H1 (cell line): Measurements from ENCODE around the gene POU2F2. TPM values are rescaled to one million over a fixed set of nuclear protein-coding genes. Genes with fewer than 3 reads are reported as not detected.

Experiments used
- RXRA ChIP-seq: IDR thresholded peaks from 2 replicates; pipeline ENCODE4 v1.6.1; 2011; ENCODE audit warnings: low read depth, mild to moderate bottlenecking, low read length, moderate library complexity; ENCODE audit not compliant: insufficient read depth
- polyA plus RNA-seq, 7 experiments: library from polyadenylated mRNA; depleted of rRNA in 3 of 7; stranded (reverse) in 5 of 7; unstranded in 2 of 7; fragments of >200 nt in 5 of 7; fragments of 200-250 nt in 2 of 7; gene quantifications; 1 replicate in 5 of 7; 2 replicates in 1 of 7; 4 replicates in 1 of 7; pipeline versions ENCODE4 v1.2.1 to v1.2.3, GENCODE V29; 2011 to 2013; ENCODE audit warnings: missing spikeins in 2 of 7, mixed read lengths in 2 of 7
- total RNA-seq: library from RNA; stranded (reverse); fragmentation: NEBNext Ultra II Directional; extraction: Animal tissue kit (Norgen Biotek cat#: 25700); gene quantifications from 2 replicates; pipeline ENCODE4 v1.2.1, GENCODE V29; 2021
- TF ChIP-seq, protein P1 (sequence below): fragments of 300-600 bp; sonication (generic); IDR thresholded peaks from 2 replicates; pipeline ENCODE4 v1.7.1; 2012; ENCODE audit warnings: low read length, moderate library complexity, mild to moderate bottlenecking, inconsistent platforms; ENCODE audit not compliant: insufficient replicate concordance

Gene POU2F2
- total and polyA plus RNA-seq, 2 of the 8 experiments (the other 6 are each of a cell fraction or from before 2014, with no cell fraction given) = 5.0 to 6.1 TPM

DNA sequence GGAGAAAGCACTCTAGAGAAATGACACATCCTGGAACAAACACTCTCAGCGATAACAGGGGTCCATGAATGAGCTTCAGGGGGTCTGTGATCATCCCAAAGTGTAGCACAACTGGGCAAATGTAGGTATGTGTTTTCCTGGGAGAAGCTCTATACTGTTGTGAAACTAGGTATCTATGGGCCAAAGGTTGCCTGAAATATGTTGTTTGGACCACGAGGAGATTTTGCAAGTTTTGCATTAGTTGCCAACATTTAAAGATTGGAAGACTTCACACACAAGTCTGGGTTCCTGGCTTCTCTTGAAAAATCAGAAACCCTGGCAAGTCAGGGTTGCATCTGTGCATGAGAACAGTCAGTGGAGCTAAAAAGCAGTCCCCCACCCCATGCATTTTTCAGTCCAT lies 26.7 kb upstream of the POU2F2 start (continued):
- TF ChIP-seq, protein P1, sequence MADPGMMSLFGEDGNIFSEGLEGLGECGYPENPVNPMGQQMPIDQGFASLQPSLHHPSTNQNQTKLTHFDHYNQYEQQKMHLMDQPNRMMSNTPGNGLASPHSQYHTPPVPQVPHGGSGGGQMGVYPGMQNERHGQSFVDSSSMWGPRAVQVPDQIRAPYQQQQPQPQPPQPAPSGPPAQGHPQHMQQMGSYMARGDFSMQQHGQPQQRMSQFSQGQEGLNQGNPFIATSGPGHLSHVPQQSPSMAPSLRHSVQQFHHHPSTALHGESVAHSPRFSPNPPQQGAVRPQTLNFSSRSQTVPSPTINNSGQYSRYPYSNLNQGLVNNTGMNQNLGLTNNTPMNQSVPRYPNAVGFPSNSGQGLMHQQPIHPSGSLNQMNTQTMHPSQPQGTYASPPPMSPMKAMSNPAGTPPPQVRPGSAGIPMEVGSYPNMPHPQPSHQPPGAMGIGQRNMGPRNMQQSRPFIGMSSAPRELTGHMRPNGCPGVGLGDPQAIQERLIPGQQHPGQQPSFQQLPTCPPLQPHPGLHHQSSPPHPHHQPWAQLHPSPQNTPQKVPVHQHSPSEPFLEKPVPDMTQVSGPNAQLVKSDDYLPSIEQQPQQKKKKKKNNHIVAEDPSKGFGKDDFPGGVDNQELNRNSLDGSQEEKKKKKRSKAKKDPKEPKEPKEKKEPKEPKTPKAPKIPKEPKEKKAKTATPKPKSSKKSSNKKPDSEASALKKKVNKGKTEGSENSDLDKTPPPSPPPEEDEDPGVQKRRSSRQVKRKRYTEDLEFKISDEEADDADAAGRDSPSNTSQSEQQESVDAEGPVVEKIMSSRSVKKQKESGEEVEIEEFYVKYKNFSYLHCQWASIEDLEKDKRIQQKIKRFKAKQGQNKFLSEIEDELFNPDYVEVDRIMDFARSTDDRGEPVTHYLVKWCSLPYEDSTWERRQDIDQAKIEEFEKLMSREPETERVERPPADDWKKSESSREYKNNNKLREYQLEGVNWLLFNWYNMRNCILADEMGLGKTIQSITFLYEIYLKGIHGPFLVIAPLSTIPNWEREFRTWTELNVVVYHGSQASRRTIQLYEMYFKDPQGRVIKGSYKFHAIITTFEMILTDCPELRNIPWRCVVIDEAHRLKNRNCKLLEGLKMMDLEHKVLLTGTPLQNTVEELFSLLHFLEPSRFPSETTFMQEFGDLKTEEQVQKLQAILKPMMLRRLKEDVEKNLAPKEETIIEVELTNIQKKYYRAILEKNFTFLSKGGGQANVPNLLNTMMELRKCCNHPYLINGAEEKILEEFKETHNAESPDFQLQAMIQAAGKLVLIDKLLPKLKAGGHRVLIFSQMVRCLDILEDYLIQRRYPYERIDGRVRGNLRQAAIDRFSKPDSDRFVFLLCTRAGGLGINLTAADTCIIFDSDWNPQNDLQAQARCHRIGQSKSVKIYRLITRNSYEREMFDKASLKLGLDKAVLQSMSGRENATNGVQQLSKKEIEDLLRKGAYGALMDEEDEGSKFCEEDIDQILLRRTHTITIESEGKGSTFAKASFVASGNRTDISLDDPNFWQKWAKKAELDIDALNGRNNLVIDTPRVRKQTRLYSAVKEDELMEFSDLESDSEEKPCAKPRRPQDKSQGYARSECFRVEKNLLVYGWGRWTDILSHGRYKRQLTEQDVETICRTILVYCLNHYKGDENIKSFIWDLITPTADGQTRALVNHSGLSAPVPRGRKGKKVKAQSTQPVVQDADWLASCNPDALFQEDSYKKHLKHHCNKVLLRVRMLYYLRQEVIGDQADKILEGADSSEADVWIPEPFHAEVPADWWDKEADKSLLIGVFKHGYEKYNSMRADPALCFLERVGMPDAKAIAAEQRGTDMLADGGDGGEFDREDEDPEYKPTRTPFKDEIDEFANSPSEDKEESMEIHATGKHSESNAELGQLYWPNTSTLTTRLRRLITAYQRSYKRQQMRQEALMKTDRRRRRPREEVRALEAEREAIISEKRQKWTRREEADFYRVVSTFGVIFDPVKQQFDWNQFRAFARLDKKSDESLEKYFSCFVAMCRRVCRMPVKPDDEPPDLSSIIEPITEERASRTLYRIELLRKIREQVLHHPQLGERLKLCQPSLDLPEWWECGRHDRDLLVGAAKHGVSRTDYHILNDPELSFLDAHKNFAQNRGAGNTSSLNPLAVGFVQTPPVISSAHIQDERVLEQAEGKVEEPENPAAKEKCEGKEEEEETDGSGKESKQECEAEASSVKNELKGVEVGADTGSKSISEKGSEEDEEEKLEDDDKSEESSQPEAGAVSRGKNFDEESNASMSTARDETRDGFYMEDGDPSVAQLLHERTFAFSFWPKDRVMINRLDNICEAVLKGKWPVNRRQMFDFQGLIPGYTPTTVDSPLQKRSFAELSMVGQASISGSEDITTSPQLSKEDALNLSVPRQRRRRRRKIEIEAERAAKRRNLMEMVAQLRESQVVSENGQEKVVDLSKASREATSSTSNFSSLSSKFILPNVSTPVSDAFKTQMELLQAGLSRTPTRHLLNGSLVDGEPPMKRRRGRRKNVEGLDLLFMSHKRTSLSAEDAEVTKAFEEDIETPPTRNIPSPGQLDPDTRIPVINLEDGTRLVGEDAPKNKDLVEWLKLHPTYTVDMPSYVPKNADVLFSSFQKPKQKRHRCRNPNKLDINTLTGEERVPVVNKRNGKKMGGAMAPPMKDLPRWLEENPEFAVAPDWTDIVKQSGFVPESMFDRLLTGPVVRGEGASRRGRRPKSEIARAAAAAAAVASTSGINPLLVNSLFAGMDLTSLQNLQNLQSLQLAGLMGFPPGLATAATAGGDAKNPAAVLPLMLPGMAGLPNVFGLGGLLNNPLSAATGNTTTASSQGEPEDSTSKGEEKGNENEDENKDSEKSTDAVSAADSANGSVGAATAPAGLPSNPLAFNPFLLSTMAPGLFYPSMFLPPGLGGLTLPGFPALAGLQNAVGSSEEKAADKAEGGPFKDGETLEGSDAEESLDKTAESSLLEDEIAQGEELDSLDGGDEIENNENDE = no peak
- TF ChIP-seq RXRA = no peak
- TF ChIP-seq, all 59 proteins: peak for 0
